Measurements from ENCODE around the gene SERPINA5.

DNA sequence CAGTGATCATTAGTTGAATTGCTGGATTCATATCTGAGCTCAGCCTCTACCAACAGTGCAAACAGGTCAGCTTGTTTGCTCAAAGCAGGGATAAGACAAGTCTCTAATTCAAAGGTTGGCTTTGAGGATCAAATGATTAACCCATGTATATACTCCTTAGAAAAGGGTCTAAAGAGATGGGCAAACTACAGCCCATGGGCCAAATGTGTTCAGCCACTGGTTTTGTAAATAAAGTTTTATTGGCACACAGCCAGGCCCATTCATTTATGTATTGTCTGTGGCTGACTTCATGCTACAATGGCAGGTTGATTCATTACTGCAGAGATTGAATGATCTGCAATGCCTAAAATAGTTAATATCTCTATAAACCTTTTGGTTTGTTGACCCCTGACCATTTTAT lies 16.8 kb upstream of the SERPINA5 start:
- TF ChIP-seq, protein P1, sequence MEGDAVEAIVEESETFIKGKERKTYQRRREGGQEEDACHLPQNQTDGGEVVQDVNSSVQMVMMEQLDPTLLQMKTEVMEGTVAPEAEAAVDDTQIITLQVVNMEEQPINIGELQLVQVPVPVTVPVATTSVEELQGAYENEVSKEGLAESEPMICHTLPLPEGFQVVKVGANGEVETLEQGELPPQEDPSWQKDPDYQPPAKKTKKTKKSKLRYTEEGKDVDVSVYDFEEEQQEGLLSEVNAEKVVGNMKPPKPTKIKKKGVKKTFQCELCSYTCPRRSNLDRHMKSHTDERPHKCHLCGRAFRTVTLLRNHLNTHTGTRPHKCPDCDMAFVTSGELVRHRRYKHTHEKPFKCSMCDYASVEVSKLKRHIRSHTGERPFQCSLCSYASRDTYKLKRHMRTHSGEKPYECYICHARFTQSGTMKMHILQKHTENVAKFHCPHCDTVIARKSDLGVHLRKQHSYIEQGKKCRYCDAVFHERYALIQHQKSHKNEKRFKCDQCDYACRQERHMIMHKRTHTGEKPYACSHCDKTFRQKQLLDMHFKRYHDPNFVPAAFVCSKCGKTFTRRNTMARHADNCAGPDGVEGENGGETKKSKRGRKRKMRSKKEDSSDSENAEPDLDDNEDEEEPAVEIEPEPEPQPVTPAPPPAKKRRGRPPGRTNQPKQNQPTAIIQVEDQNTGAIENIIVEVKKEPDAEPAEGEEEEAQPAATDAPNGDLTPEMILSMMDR (IDR thresholded peaks at IDR 0.05) = no peak
- no peak for TF ChIP-seq POLR2A (IDR thresholded peaks at IDR 0.05)

Measured in testis (tissue), 2 donors.